ENCODE measurements around the gene DHRS9.

DNA sequence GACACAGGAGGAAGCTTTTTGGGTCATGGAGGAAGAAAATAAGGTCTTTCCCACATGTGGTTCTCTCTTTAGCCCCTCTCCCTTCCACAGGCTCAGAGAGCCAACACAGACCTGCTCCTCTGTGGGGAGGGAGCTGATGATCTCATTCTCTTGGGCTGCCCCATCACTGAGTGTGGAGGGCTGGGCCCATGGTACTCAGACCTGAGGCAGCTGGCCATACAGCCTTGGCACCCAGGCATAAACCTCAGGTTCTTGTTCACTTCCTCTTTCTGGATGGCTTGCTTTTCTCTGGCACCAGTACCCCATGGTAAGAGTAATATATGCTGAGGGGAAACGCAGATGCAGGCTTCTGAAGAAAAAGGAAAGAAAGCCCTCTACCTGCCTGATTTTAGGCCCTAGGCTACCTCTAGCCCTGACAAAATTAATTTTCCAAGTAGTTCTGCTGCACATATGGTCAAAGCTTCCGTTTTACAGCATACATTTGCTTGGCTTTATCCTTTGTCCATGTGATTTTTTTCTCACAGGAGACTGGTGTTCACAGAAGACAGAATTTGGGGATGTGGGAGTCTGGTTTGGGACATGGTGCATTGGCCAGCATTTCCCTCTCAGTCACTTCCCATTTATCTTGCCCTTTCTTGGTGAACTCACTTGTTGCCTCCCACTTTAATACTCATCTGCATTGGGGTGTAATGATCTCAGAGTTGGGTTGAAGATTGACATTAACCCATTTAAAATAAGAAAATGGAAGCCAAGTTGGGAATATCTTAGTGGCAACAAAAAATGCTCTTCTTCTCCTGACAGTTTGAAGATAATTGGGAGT lies 11.1 kb downstream of the DHRS9 start:
- TF ChIP-seq, protein P1, sequence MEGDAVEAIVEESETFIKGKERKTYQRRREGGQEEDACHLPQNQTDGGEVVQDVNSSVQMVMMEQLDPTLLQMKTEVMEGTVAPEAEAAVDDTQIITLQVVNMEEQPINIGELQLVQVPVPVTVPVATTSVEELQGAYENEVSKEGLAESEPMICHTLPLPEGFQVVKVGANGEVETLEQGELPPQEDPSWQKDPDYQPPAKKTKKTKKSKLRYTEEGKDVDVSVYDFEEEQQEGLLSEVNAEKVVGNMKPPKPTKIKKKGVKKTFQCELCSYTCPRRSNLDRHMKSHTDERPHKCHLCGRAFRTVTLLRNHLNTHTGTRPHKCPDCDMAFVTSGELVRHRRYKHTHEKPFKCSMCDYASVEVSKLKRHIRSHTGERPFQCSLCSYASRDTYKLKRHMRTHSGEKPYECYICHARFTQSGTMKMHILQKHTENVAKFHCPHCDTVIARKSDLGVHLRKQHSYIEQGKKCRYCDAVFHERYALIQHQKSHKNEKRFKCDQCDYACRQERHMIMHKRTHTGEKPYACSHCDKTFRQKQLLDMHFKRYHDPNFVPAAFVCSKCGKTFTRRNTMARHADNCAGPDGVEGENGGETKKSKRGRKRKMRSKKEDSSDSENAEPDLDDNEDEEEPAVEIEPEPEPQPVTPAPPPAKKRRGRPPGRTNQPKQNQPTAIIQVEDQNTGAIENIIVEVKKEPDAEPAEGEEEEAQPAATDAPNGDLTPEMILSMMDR (IDR thresholded peaks at IDR 0.05), result no peak
- no peak for TF ChIP-seq POLR2A (IDR thresholded peaks at IDR 0.05)
- no peak for TF ChIP-seq POLR2AphosphoS5 (IDR thresholded peaks at IDR 0.05; ENCODE audit: insufficient read depth in 1 of 2, low read depth in 1 of 2)
